Measurements from ENCODE around the gene NUP93. TPM values are rescaled to one million over a fixed set of nuclear protein-coding genes. Genes with fewer than 3 reads are reported as not detected.

The NUP93 gene
- total and polyA plus RNA-seq, 2 donors (not counting 3 experiments of a cell fraction or from before 2014, with no cell fraction given): 62.3 to 124 TPM

GRCh38 chr16:56688762-56689161 is 41.2 kb upstream of the NUP93 start:
- intact Hi-C loops (cut with micrococcal nuclease) (no loop called here), dilution Hi-C loops (cut with MboI; ENCODE audit: extremely low pct_ligation_motif_present, low sequenced_read_pairs) (no loop called here)
- Histone ChIP-seq H3K27ac (ENCODE audit: insufficient read depth, low read depth, low read length) (no peak overlapping the region), H3K9me1 (replicated peaks; ENCODE audit: control insufficient read depth, extremely low read depth, insufficient read depth, low read length) (no peaks in the 10 kb centered on the region), H3K9me3 (replicated peaks; ENCODE audit: control insufficient read depth, insufficient read depth, low read length) (no peaks in the 10 kb centered on the region), H3K4me3 (replicated peaks in 1 of 3; ENCODE audit: insufficient read depth in 1 of 3, low read depth in 1 of 3, low read length in 3 of 3) (no peak overlapping the region), H3K9ac (replicated peaks; ENCODE audit: extremely low read depth, insufficient read depth, low read length) (no peak overlapping the region), H3K27me3 (ENCODE audit: control insufficient read depth in 2 of 2, insufficient read depth in 2 of 2, low read length in 2 of 2) (no peaks in the 10 kb centered on the region), H3K79me2 (ENCODE audit: control insufficient read depth, insufficient read depth, low read length) (no peaks in the 10 kb centered on the region), H2AFZ (ENCODE audit: low read depth, low read length) (no peak overlapping the region), H3K36me3 (ENCODE audit: control insufficient read depth in 2 of 2, extremely low read depth in 1 of 2, insufficient read depth in 2 of 2, low read length in 2 of 2) (no peaks in the 10 kb centered on the region), H3K4me2 (ENCODE audit: insufficient read depth, low read length) (no peak overlapping the region), H4K20me1 (replicated peaks; ENCODE audit: control insufficient read depth, extremely low read depth, insufficient read depth, low read length) (no peaks in the 10 kb centered on the region), H3K4me1 (ENCODE audit: control insufficient read depth, extremely low read depth, insufficient read depth, low read length) (no peaks in the 10 kb centered on the region)
- DNase-seq (ENCODE audit: low read depth, low spot score): no peak
- POLR2A ChIA-PET: no interaction called here
- CTCF ChIA-PET: interaction anchor here (0.8 to 1.7 kb wide), 2 partner anchors 13 to 45 kb away, joined by 5 read pairs; no protein-coding TSS in a partner anchor
- no peak for FAIRE-seq
- BruUV-seq (replicated peaks): no TSS peak
- TF ChIP-seq MYC (IDR thresholded peaks at IDR 0.05; ENCODE audit: low read depth, low read length): no peak
- no peak for TF ChIP-seq GATA2 (IDR thresholded peaks at IDR 0.05; ENCODE audit: insufficient read depth, insufficient read length, low read depth, low read length)
- TF ChIP-seq MAX (IDR thresholded peaks at IDR 0.05; ENCODE audit: insufficient read depth, insufficient read length): no peak
- no peak for TF ChIP-seq POLR2AphosphoS5 (IDR thresholded peaks at IDR 0.05; ENCODE audit: insufficient read depth, low read depth, low read length)
- no peak for TF ChIP-seq POLR2A (IDR thresholded peaks at IDR 0.05; ENCODE audit: low read depth, low read length)
- no peak for TF ChIP-seq CTCF (IDR thresholded peaks at IDR 0.05; ENCODE audit: extremely low read depth in 1 of 2, insufficient read depth in 1 of 2, low read depth in 1 of 2, low read length in 2 of 2)
- no peak for TF ChIP-seq FOS (IDR thresholded peaks at IDR 0.05; ENCODE audit: borderline replicate concordance, insufficient read depth, low read length)
- TF ChIP-seq EZH2 (IDR thresholded peaks at IDR 0.05; ENCODE audit: borderline replicate concordance, low read depth, low read length, severe bottlenecking): no peak
- TF ChIP-seq JUN (IDR thresholded peaks at IDR 0.05; ENCODE audit: borderline replicate concordance, insufficient read depth, insufficient read length, low read depth): no peak
